COR-L47 (cell line): ENCODE results near the gene SNX21.
A peak's percentile ranks its signal among the peaks of the same experiment; 100 is the strongest.

Experiments used
- DNase-seq: peaks from one replicate; lab custom pipeline; 2025; lab: John Stamatoyannopoulos, UW

Gene SNX21

DNA sequence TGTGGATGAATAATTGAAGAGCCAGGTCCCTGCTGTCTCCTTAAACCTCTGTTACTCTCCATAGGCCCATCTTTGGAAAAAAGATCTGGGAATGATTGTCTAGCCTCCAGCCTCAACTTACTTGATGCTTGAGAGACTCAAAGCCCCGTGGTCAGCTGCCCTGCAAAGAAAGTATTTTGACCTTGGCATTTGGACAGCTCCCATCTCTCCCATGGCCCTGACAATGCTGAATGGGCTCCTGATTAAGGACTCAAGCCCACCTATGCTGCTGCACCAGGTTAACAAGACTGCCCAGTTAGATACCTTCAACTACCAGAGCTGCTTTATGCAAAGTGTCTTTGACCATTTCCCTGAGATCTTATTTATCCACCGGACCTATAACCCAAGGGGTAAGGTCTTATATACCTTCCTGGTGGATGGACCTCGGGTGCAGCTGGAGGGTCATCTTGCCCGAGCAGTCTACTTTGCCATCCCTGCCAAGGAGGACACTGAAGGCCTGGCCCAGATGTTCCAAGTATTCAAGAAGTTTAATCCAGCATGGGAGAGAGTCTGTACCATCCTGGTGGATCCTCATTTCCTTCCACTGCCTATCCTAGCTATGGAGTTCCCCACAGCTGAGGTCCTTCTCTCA, 49.0 kb downstream of the SNX21 start:
- no peak for DNase-seq

DNA sequence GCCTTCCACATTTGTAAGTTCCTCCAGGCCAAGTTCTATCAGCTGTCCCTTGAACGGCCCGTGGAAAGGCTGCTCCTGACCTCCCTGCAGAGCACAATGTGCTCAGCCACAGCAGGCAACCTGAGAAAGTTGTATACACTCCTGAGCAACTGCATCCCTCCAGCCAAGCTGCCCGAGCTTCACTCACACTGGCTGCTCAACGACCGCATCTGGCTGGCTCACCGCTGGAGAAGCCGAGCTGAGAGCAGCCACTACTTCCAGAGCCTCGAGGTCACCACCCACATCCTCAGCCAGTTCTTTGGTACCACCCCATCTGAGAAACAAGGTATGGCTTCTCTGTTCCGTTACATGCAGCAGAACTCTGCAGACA, 49.5 kb downstream of the SNX21 start:
- DNase-seq: no peak

DNA sequence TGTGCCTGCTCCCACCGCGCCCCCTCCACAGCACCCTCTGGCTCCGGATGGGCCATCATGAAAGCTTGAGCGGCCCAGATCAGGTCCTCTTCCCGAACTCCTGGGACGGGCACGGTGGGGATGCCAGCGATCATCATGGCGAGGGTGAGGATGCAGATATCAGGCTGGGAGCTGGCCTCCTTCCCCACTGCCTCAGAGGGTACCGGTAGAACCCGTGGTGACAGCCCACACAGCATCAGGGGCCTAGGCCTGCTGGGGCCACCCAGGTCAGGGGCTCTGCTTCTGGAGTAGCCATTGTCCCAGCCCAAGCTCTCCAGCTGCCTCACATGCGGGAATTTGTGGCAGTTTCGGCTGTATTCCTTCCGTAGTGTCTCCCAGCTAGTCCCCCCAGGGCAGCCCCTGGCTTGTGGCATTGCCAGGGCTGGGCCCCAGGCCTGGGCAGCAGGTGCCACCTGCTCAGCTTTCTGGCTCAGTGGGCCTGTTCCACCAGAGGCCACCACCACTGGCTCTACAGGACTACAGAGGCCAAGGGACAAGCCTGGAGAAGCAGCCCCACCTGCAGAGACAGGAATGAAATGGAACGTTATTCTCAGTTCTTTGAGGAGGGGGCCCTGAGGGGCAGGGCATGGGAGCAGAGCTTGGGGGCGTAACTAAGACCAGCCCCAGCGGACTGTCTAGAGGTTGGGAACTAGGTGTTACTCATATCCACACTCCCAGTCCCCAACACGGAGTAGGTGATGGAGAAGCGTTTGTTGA, 53.2 kb downstream of the SNX21 start:
- DNase-seq: no peak

DNA sequence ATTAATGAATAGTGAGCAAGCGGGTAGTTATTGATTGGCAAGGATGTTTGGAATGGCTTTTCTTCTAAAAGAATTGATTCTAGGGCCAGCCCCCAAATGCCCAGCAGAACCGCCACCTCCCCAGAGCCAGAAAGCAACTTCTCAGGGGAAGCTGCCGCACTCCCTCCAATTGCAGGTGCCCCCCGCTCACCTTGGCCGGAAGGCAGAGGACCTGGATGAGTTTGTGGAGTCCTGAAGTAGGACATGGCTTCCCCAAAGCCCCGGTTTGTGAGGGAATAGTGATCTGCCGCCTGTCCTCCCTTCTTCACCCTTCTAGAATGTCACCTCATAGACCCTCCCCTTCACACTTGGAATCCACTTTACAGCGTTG, 53.7 kb downstream of the SNX21 start, which contains the start of gene SPATA25:
SPATA25 (minus strand) TSS at position 277 of the 370 bp plus-strand sequence; CDS start at position 245, 32 bp downstream.
- no peak for DNase-seq

DNA sequence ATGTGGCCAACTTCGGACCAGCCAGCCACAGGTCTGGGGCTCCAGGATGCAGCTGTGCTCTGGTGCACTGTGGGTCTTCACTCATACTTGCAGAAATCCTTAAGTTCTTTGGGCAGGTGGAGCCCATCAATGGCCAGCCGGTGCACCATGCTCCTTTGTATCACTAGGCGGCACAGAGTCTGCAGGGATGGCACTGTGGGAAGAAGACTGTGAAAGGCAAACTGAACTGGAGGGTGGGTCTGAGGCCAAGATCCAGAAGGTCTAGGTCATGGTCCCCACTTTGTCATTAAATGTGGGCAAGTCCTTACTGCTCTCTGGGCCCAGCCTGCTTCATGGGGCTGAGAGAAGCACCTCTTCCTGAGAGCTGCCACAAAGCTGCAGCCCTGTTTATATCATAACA, 55.1 kb downstream of the SNX21 start:
- no peak for DNase-seq

DNA sequence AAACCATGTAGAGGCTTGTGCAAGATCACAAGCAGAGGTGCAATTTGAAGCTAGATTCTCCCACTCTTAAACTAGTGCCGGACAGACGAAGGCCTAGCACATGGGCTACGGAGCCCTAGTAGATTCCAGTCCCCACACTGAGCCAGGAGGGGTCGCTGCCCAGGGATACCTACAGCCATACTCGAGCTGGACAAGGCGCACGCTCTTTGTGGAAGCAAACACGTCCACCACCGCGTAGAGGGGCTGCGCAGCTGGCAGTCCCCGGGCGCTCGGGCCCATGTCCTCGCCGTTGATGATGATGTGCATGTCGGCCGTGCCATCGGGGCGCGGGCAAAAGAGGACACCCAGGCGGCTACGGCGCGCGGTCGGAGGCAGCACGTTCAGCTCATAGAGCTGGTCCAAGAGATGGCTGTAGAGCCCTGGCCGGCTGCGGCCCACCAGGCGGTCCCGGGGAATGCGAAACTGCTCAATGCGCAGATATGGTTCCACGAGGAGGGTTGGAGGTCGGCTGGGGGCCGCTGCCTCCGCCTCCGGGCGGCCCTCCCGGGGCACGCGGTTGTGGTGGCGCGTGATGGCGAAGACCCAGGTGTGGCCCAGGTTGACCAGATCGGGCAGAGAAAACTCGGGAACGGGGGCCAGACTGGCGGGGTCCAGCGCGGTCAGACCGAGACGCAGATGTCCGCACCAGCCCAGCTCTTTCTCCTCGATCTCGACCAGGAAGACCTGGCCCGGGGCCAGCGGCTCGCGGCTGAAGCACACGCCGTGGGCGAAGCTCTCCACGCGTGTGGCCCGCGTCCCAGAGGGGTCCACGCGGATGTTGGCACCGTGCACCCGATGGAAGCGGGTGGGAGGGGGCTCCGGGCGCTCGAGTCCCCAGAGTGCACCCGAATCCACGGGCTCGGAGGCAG, 56.7 kb downstream of the SNX21 start:
- DNase-seq: peak; percentile 68

DNA sequence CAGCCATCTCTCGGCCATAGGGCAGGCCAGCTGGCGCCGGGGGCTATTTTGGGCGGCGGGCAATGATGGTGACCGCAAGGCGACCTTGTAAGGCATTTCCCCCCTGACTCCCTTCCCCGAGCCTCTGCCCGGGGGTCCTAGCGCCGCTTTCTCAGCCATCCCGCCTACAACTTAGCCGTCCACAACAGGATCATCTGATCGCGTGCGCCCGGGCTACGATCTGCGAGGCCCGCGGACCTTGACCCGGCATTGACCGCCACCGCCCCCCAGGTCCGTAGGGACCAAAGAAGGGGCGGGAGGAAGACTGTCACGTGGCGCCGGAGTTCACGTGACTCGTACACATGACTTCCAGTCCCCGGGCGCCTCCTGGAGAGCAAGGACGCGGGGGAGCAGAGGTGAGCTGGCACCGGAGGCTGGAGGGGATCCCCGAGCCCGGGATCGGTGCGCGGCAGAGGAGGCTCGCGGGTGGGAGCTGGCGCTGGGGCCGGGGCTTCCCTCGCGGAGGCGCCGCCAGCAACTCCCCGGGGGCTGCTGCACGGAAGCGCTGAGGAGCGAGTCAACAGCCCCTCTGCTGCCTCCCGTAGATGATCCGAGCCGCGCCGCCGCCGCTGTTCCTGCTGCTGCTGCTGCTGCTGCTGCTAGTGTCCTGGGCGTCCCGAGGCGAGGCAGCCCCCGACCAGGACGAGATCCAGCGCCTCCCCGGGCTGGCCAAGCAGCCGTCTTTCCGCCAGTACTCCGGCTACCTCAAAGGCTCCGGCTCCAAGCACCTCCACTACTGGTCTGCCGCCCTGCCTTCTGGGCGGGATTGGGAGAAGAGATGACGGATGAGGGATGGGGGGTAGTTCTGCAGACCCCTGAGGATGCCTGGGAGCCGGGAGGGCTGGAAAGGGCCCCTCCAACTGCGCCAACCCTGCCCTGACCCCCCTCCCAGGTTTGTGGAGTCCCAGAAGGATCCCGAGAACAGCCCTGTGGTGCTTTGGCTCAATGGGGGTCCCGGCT, 57.7 kb downstream of the SNX21 start, which contains the start of the genes CTSA and NEURL2:
CTSA (plus strand) TSS at position 351 of the 999 bp plus-strand sequence; CDS start at position 585, 234 bp downstream.
NEURL2 (minus strand) TSS at position 224 of the 999 bp plus-strand sequence; CDS start at position 7, 217 bp downstream.
- DNase-seq: peak; percentile 77

DNA sequence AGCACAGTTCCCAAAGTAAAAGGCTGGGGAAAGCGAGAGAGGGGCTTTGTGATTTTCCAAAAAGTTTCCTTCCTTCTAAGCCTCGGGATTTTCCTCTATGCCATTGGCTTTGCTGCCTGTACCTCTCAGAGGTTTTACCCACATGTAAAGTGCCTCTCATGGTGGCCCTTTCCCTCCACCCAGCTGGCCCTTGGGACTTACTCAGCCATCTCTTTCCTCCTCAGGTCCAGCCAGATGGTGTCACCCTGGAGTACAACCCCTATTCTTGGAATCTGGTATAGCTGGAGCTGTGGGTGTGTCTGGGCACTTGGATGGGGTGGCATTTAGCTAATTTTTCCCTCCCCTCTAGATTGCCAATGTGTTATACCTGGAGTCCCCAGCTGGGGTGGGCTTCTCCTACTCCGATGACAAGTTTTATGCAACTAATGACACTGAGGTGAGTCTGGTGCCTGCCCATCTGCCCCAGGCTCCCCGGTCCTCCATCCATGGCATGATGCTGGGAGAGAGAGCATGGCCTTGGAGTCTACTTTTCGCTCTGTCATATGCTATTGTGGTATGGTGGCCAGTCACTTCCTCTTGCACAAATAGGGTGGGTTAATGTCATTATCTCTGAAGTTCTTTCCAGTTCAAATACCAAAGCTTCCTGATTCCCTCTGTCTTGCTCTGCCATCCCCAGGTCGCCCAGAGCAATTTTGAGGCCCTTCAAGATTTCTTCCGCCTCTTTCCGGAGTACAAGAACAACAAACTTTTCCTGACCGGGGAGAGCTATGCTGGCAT, 58.6 kb downstream of the SNX21 start:
- no peak for DNase-seq
